ENCODE results near the gene RASA4.
"Not testable (repeated sequence)": the region's sequence is repeated elsewhere in the genome, so short reads cannot be mapped to it uniquely, and the experiment has no call there.

The RASA4 gene

GRCh38 chr7:102542771-102543170 is 73.8 kb downstream of the RASA4 start:
- not testable (repeated sequence) for DNase-seq

- DNase-seq: not testable (repeated sequence)
Measured at GRCh38 chr7:102542083-102542482, 74.5 kb downstream of the RASA4 start.

GRCh38 chr7:102540604-102541003 is 76.0 kb downstream of the RASA4 start:
- DNase-seq: not testable (repeated sequence)

- DNase-seq: not testable (repeated sequence)
Measured at GRCh38 chr7:102535062-102535615, 81.4 kb downstream of the RASA4 start.

- not testable (repeated sequence) for DNase-seq
Measured at GRCh38 chr7:102532127-102532526, 84.4 kb downstream of the RASA4 start.

GRCh38 chr7:102531583-102531982 is 85.0 kb downstream of the RASA4 start:
- not testable (repeated sequence) for DNase-seq

GRCh38 chr7:102527822-102528793 is 88.4 kb downstream of the RASA4 start:
- DNase-seq: not testable (repeated sequence)

GRCh38 chr7:102527182-102527581 is 89.4 kb downstream of the RASA4 start:
- DNase-seq: not testable (repeated sequence)

GRCh38 chr7:102524803-102525202 is 91.8 kb downstream of the RASA4 start:
- DNase-seq: not testable (repeated sequence)

Data from KG1 (cell line).